Rectal smooth muscle tissue (tissue), 1 donor: Measurements from ENCODE around the gene SMARCAD1.
"Not testable (repeated sequence)": the region's sequence is repeated elsewhere in the genome, so short reads cannot be mapped to it uniquely, and the experiment has no call there.

ENCODE experiments used
- H3K27ac ChIP-seq: one replicate; pipeline ENCODE4 v1.7.0; 2013; ENCODE audit warnings: low read depth, low read length, inconsistent platforms
- H3K27me3 ChIP-seq: one replicate; pipeline ENCODE4 v1.7.0; 2013; ENCODE audit warnings: low read length; ENCODE audit not compliant: control insufficient read depth, insufficient read depth
- H3K36me3 ChIP-seq: one replicate; pipeline ENCODE4 v1.7.0; 2013; ENCODE audit warnings: low read length; ENCODE audit not compliant: control insufficient read depth, insufficient read depth
- H3K4me1 ChIP-seq: one replicate; pipeline ENCODE4 v1.7.0; 2013; ENCODE audit warnings: low read length; ENCODE audit not compliant: control insufficient read depth, insufficient read depth
- H3K4me3 ChIP-seq: one replicate; pipeline ENCODE4 v1.7.0; 2013; ENCODE audit warnings: low read length
- H3K9ac ChIP-seq: one replicate; pipeline ENCODE4 v1.7.0; 2013; ENCODE audit warnings: low read length

SMARCAD1 gene

GRCh38 chr4:94306713-94307112 is 99.0 kb downstream of the SMARCAD1 start:
- Histone ChIP-seq H3K4me1 (no peaks in the 10 kb centered on the region), H3K9ac (no peak overlapping the region), H3K36me3 (no peaks in the 10 kb centered on the region), H3K27ac (no peak overlapping the region), H3K4me3 (no peak overlapping the region), H3K27me3 (no peaks in the 10 kb centered on the region)

- Histone ChIP-seq H3K36me3 (no peaks in the 10 kb centered on the region), H3K27ac (no peak overlapping the region), H3K4me3 (no peak overlapping the region), H3K4me1 (no peaks in the 10 kb centered on the region), H3K27me3 (no peaks in the 10 kb centered on the region), H3K9ac (no peak overlapping the region)
These were observed 99.7 kb downstream of the SMARCAD1 start for GRCh38 chr4:94307231-94307871.

GRCh38 chr4:94319927-94320326 is 112.3 kb downstream of the SMARCAD1 start:
- H3K36me3 ChIP-seq, H3K4me1 ChIP-seq, H3K4me3 ChIP-seq, H3K9ac ChIP-seq, H3K27ac ChIP-seq, H3K27me3 ChIP-seq: not testable (repeated sequence)

DNA sequence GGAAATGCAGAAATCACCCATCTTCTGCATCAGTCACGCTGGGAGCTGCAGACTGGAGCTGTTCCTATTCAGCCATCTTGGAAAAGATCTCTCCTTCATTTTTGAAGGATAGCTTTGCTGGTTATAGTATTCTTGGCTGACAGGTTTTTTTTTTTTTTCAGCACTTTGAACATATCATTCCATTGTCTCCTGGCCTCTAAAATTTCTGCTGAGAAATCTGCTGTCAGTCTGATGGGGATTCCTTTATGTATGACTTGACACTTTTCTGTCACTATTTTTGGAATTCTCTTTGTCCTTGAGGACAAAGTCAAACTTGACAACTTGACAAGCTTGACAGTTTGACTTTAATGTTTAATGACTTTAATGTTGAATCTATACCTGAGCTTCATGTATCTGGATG is 118.2 kb downstream of the SMARCAD1 start:
- H3K27me3 ChIP-seq = no peaks in the 10 kb centered on the region
- no peak overlapping the region for H3K9ac ChIP-seq
- no peak overlapping the region for H3K4me3 ChIP-seq
- H3K27ac ChIP-seq = no peak overlapping the region
- H3K36me3 ChIP-seq = no peaks in the 10 kb centered on the region
- no peaks in the 10 kb centered on the region for H3K4me1 ChIP-seq

- H3K27me3 ChIP-seq = no peaks in the 10 kb centered on the region
- no peak overlapping the region for H3K27ac ChIP-seq
- no peaks in the 10 kb centered on the region for H3K36me3 ChIP-seq
- H3K9ac ChIP-seq = no peak overlapping the region
- H3K4me1 ChIP-seq = no peaks in the 10 kb centered on the region
- H3K4me3 ChIP-seq = no peak overlapping the region
These were observed 122.3 kb downstream of the SMARCAD1 start for GRCh38 chr4:94329933-94330332.

GRCh38 chr4:94332983-94333590 is 125.4 kb downstream of the SMARCAD1 start:
- Histone ChIP-seq H3K9ac (no peak overlapping the region), H3K4me3 (no peak overlapping the region)

GRCh38 chr4:94333866-94334265 is 126.2 kb downstream of the SMARCAD1 start:
- H3K9ac ChIP-seq = no peak overlapping the region
- no peaks in the 10 kb centered on the region for H3K36me3 ChIP-seq
- H3K4me3 ChIP-seq = no peak overlapping the region
- H3K27me3 ChIP-seq = no peaks in the 10 kb centered on the region
- H3K27ac ChIP-seq = no peak overlapping the region
- no peaks in the 10 kb centered on the region for H3K4me1 ChIP-seq

More at GRCh38 chr4:94332983-94333590, 125.4 kb downstream of the SMARCAD1 start:
- no peaks in the 10 kb centered on the region for H3K4me1 ChIP-seq
- no peak overlapping the region for H3K27ac ChIP-seq
- no peaks in the 10 kb centered on the region for H3K27me3 ChIP-seq
- H3K36me3 ChIP-seq = no peaks in the 10 kb centered on the region

DNA sequence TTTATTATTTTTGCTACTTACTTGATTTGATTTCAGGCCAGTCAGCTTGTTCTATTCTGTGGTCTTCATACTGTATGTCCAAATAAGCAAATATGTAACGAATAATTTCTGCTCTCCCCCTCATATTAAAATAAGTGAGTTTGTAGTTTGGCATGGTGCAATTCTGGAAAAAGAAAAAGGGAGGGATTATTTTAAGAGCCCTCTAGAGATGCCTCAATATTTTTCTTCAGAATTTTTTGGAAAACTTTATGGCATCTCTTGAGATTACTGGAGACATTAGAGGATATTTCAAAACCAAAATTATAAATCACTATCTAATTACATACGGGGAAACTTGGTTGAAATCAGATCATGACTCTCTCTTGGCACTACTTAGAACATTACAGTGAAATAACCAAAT is 126.8 kb downstream of the SMARCAD1 start:
- Histone ChIP-seq H3K4me3 (no peak overlapping the region), H3K27me3 (no peaks in the 10 kb centered on the region), H3K4me1 (no peaks in the 10 kb centered on the region), H3K9ac (no peak overlapping the region), H3K36me3 (no peaks in the 10 kb centered on the region), H3K27ac (no peak overlapping the region)

DNA sequence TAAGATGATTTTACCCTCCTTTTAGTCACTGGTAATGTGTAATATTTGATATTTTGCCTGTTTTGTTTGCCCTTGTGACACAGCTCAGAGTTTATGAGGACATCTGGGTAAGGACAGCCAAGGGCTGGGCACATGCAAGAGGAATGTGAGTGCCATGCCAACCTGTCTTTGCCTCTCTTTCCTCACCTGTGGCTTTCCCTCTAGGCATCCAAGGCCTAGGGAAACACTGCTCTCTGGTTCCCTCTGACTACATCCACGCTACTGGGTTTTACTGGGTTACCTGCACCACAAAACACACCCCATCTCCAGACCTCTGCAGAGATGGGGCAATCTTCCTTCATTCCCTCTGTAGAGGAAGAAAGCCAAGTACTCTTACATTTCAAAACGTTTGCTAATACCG is 127.3 kb downstream of the SMARCAD1 start:
- H3K9ac ChIP-seq = no peak overlapping the region
- H3K4me3 ChIP-seq = no peak overlapping the region
- H3K4me1 ChIP-seq = no peaks in the 10 kb centered on the region
- H3K36me3 ChIP-seq = no peaks in the 10 kb centered on the region
- H3K27me3 ChIP-seq = no peaks in the 10 kb centered on the region
- no peak overlapping the region for H3K27ac ChIP-seq

- no peak overlapping the region for H3K9ac ChIP-seq
- H3K27ac ChIP-seq = no peak overlapping the region
- no peaks in the 10 kb centered on the region for H3K36me3 ChIP-seq
- no peaks in the 10 kb centered on the region for H3K4me1 ChIP-seq
- H3K4me3 ChIP-seq = no peak overlapping the region
- no peaks in the 10 kb centered on the region for H3K27me3 ChIP-seq
These were observed 128.6 kb downstream of the SMARCAD1 start for GRCh38 chr4:94336303-94336702.

GRCh38 chr4:94336791-94337190 is 129.1 kb downstream of the SMARCAD1 start:
- not testable (repeated sequence) for H3K9ac ChIP-seq, H3K36me3 ChIP-seq, H3K4me1 ChIP-seq, H3K27me3 ChIP-seq, H3K4me3 ChIP-seq, H3K27ac ChIP-seq

DNA sequence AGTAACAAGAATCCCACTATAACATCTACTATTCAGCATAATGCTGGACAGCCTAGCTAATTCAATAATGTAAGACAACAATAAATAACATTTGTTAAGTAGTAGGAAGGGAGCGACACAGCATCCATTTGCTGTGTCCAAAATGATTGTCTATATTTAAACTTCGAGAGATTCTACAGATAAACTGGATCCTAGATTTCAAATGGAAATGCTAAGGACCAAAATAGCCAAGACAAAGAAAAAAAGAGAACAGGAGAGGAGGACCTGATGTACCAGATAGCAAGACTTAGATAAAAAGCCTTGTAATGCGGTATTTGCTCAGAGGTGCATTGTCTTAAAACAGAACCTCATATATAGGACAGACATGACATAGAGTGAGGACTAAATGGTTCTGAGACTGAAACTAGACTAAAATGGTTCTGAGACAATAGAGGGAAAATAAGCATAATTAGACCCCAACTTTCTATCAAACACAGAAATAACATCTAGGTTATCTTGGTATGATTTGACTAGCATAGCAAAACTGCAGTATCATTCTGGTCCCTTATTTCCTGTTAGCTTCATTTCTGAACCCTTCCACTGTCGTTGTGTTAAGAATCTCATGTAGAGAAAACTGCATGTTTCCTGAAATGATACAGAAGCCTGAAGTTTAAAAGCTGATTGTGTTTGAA is 131.2 kb downstream of the SMARCAD1 start:
- no peak overlapping the region for H3K9ac ChIP-seq
- no peak overlapping the region for H3K27ac ChIP-seq
- no peak overlapping the region for H3K4me3 ChIP-seq
- H3K36me3 ChIP-seq = no peaks in the 10 kb centered on the region
- H3K27me3 ChIP-seq = no peaks in the 10 kb centered on the region
- H3K4me1 ChIP-seq = no peaks in the 10 kb centered on the region

- Histone ChIP-seq H3K4me1 (no peaks in the 10 kb centered on the region), H3K27ac (no peak overlapping the region), H3K9ac (no peak overlapping the region), H3K36me3 (no peaks in the 10 kb centered on the region), H3K4me3 (no peak overlapping the region), H3K27me3 (no peaks in the 10 kb centered on the region)
These were observed 132.1 kb downstream of the SMARCAD1 start for GRCh38 chr4:94339779-94340178.
